T47D (cell line): Measurements from ENCODE around the gene C14orf119.

Experiments used
- DNase-seq, 2 experiments: peaks; one replicate each; pipeline versions ENCODE4 v3.0.0 to v3.0.0-alpha.2; 2011 to 2012; ENCODE audit warnings: low read depth in 1 of 2, low spot score in 1 of 2
- JUND ChIP-seq: IDR thresholded peaks from 2 replicates; pipeline ENCODE4 v1.6.1; 2012; ENCODE audit warnings: low read depth
- in situ Hi-C: cut with HindIII; loops from 2 replicates; pipeline ENCODE4 v1.10.0; 2016; ENCODE audit warnings: low sequenced_read_pairs, low pct_unique_long_range_greater_than_20kb

C14orf119 gene

GRCh38 chr14:23080474-23080873 lies 14.8 kb upstream of the C14orf119 start:
- in situ Hi-C loops: no loop called here
- no peak for TF ChIP-seq JUND

GRCh38 chr14:23085458-23085857 lies 9.8 kb upstream of the C14orf119 start:
- DNase-seq: no peak
- no peak for TF ChIP-seq JUND
- in situ Hi-C loops: no loop called here

More at GRCh38 chr14:23080474-23080873, 14.8 kb upstream of the C14orf119 start:
- DNase-seq: no peak

- in situ Hi-C loops: no loop called here
- TF ChIP-seq JUND: no peak
- no peak for DNase-seq
These were observed 8.7 kb upstream of the C14orf119 start for GRCh38 chr14:23086565-23086964.

DNA sequence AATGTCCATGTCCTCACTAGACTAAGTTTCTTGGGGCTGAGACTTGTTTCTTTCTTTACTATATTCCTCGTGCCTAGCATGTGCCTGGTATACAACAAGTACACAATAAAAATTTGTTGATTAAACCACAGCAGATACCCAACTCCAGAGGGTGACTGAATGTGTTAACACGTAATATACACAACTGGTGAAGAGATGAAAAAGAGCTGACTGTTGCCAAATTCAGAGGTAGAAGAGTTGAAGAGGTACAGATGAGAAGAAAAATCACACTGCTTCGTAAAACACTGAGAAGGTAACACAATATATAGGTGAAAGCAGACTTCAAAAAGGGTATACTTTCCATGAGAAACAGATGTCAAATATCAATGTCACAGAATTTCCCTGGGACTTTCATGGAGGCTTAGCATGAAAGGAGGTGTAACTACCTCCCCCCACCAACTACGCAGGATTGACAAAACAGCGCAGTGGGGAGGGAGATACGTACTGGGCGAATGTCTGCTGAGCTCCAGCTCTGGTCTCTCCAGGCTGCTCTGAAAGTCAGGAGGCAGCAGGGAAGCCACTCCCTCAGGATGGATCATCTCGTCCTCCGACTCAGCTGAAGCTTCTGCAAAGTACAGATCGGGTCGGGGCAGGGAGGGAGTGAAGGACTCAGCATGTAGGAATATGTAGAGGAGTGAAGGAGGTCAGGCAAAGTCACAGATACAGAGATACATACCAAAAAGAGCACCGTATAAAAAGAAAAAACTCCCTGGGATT lies 5.6 kb upstream of the C14orf119 start:
- DNase-seq: no peak
- in situ Hi-C loops: no loop called here
- no peak for TF ChIP-seq JUND

DNA sequence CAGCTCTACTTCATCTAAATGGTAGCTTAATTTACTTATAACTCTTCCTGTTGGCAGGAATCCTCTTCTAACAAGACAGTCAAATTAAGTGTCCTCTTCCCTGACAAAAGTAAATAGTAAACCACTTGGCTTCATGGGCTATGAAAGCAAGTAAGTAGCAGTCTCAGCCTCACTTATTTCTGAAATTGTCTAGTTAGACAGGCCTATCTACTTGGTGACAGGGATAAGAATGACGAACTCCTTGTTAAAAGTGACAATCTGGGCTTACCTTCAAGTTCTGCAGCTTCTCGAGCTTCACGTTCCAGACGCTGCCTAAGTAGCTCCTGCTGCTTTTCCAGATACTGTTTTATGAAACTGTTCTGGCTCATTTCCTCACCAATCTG lies 5.1 kb upstream of the C14orf119 start:
- in situ Hi-C loops: no loop called here
- no peak for DNase-seq
- no peak for TF ChIP-seq JUND

GRCh38 chr14:23091294-23092225 lies 3.7 kb upstream of the C14orf119 start:
- DNase-seq: no peak
- TF ChIP-seq JUND: no peak
- in situ Hi-C loops: no loop called here

DNA sequence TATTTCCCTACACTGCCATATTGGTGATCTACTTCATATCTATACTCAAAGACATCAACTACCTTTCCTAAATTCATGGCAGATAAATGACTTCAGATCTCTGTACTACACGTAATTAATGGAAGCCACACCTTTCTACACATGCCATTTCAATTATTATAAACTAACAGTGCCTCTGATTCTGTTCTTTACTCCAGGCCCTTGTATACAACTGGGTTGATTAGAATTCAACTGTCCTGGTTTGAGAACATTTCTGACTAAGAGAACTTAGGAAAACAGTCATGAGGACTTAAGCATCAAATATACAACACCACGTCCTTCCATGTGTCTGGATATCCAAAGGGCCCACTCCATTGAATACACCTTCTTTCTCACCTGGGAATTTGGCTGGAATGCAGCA lies 2.2 kb upstream of the C14orf119 start:
- in situ Hi-C loops: no loop called here
- no peak for TF ChIP-seq JUND
- DNase-seq: no peak

DNA sequence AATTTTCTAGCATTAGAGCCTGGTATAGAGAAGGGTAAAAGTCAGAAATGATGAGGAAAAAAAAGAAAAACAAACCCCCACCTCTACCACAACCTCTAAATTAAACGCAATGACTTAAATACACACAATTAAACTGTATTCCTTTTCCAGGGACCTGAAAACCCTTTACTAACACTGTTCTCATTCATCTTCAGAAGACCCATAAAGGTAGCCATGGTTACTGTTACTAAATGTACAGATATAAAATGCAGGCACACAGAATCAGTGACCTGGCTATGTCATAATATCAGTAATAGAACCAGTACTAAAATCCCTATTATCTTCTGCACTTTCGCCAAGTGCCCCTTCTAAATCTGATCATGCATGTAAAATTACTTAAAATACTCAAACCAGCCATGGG lies 1.8 kb upstream of the C14orf119 start:
- in situ Hi-C loops: no loop called here
- no peak for DNase-seq
- no peak for TF ChIP-seq JUND

- no peak for DNase-seq
- TF ChIP-seq JUND: no peak
- in situ Hi-C loops: no loop called here
These were observed 1.2 kb upstream of the C14orf119 start for GRCh38 chr14:23093991-23094665.

DNA sequence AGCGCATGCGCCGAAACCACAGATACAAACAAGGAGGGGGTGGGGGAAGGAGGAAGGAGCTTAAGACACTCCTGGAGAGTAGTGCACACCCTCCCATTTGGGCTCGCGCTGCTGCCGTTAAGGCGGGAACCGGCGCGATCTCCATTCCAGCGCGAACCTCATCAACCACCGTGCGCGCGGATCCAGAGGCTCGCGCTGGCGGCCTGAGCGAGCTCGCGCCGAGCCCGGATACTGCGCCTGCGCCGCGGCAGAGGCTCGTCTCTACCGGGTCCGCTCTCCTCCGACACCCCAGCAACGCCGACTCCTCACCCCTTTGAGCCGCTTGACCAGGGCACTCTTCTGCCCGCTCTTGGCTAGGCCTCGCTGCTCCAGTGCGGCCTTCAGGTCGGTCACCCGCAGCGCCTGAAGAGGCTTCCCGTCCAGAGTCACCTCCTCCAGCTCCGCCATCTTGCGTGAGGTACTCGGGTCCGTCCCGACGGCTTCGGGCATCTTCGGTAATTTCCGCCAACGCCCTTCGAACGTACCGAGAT lies 574 bp upstream of the C14orf119 start, which contains the start of gene ACIN1:
ACIN1 (minus strand) TSS at position 471 of the 530 bp plus-strand sequence; CDS start at position 447, 24 bp downstream.
- peak; percentile 26 to 78 for DNase-seq
- in situ Hi-C loops: no loop called here
- no peak for TF ChIP-seq JUND

DNA sequence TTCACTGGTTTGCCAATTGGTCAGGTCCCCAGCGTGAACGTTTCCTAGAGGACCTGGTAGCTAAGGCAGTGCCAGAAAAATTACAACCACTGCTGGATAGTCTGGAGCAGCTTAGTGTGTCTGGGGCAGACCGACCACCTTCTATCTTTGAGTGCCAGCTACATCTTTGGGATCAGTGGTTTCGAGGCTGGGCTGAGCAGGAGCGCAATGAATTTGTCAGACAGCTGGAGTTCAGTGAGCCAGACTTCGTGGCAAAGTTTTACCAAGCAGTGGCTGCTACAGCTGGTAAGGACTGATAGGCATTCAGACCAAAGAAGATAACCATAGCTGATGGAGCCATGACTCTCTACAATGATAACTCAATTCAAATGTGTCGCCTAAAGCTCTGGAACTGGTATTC lies 2.5 kb downstream of the C14orf119 start:
- in situ Hi-C loops: no loop called here
- DNase-seq: no peak

DNA sequence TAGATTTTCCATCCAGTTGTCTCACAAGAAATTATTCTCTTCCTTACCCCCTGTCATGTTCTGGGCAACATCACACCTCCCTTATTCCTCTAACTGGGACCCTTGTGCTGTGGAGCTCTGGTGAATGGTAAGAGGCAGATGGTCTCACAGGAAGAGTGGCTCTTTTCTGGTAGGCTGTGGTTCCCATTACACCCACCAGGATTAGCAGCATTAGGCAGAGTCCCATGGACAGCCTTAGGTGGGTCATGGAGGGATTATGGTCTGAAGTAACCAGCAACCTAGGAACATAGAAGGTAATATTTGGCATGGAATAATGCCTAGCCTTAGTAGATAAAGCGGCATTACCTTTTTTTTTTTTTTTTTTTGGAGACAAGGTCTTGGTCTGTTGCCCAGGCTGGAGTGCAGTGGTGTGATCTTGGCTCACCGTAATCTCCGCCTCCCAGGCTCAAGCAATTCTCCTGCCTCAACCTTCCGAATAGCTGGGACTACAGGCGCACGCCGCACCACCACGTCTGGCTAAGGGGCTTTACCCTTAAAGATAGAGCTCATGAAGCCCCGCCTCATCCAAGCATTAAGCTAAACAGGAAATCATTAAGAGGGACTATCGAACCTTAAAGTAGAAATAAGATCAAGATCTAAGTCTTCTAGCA lies 4.0 kb downstream of the C14orf119 start:
- in situ Hi-C loops: no loop called here
- TF ChIP-seq JUND: no peak
- no peak for DNase-seq

More for the DNA sequence above, 2.5 kb downstream of the C14orf119 start:
- no peak for TF ChIP-seq JUND
